Astrocyte of the spinal cord (primary cell): ENCODE results near the gene UBB.

Experiments used
- DNase-seq: peaks from one replicate; pipeline ENCODE4 v3.0.0; 2011; ENCODE audit warnings: low read depth, low spot score
- H3K4me3 ChIP-seq: 2 replicates; pipeline ENCODE4 v1.5.1; 2011; ENCODE audit warnings: low read depth, mild to moderate bottlenecking, low read length, moderate library complexity
- CTCF ChIP-seq: IDR thresholded peaks from 2 replicates; pipeline ENCODE4 v1.5.1; 2012; ENCODE audit warnings: low read depth, mild to moderate bottlenecking, low read length, inconsistent platforms
- in situ Hi-C: cut with HindIII; loops from 2 replicates; pipeline ENCODE4 v1.10.0; 2017; ENCODE audit warnings: low sequenced_read_pairs

Gene UBB

GRCh38 chr17:16432017-16432416 is 51.1 kb downstream of the UBB start:
- no peak for TF ChIP-seq CTCF
- in situ Hi-C loops = no loop called here

More at GRCh38 chr17:16432017-16432416, 51.1 kb downstream of the UBB start:
- no peak overlapping the region for H3K4me3 ChIP-seq
- no peak for DNase-seq
